HepG2 (cell line): Measurements from ENCODE around the gene BTF3L4. TPM values are rescaled to one million over a fixed set of nuclear protein-coding genes. Genes with fewer than 3 reads are reported as not detected.

Source experiments
- ELF3 ChIP-seq: IDR thresholded peaks from 2 replicates; pipeline ENCODE4 v1.6.1; 2016; ENCODE audit warnings: missing genetic modification reagents, missing compliant biosample characterization
- GFI1 ChIP-seq: sonication (generic); formaldehyde crosslinking; IDR thresholded peaks from 2 replicates; pipeline ENCODE4 v1.5.0; 2020; ENCODE audit warnings: missing genetic modification reagents, mild to moderate bottlenecking, borderline replicate concordance
- KDM2A ChIP-seq: sonication (generic); formaldehyde crosslinking; IDR thresholded peaks from 2 replicates; pipeline ENCODE4 v1.4.0; 2020; ENCODE audit warnings: low read depth, missing genetic modification reagents, borderline replicate concordance
- REL ChIP-seq: sonication (generic); formaldehyde crosslinking; conservative IDR thresholded peaks from 2 replicates; pipeline ENCODE4 v1.8.0; 2022; ENCODE audit warnings: mild to moderate bottlenecking, missing genetic modification reagents, moderate library complexity
- RFXANK ChIP-seq: IDR thresholded peaks from 2 replicates; pipeline ENCODE4 v1.6.1; 2016
- SSRP1 ChIP-seq: IDR thresholded peaks from 2 replicates; pipeline ENCODE4 v1.6.1; 2016; ENCODE audit warnings: control low read depth
- STAG1 ChIP-seq: sonication (generic); formaldehyde crosslinking; IDR thresholded peaks from 2 replicates; pipeline ENCODE4 v1.4.0; 2020; ENCODE audit warnings: missing genetic modification reagents
- TCF12 ChIP-seq, 2 experiments: fragments of 450-650 bp in 1 of 2; sonication (generic) in 1 of 2; formaldehyde crosslinking in 1 of 2; IDR thresholded peaks; 2 replicates each; pipeline versions ENCODE4 v1.6.1 to v1.8.0; 2017 to 2022; ENCODE audit warnings: antibody characterized with exemption in 1 of 2, mild to moderate bottlenecking in 1 of 2, missing genetic modification reagents in 1 of 2, moderate library complexity in 1 of 2
- polyA plus RNA-seq, 8 experiments: library from polyadenylated mRNA; depleted of rRNA in 3 of 8; stranded (reverse) in 7 of 8; unstranded in 1 of 8; fragments of >200 nt; fragmentation: Illumina TruSeq in 4 of 8; extraction: Trizol in 4 of 8; gene quantifications; 2 replicates each; pipeline versions ENCODE4 v1.2.1 to v1.2.3, GENCODE V29; 2011 to 2016; ENCODE audit warnings: low read depth in 4 of 8, missing spikeins in 1 of 8, mixed read lengths in 1 of 8; ENCODE audit not compliant: insufficient read depth in 1 of 8
- total RNA-seq, 5 experiments: library from RNA; depleted of rRNA; stranded (reverse); fragments of >200 nt; fragmentation: Illumina TruSeq; extraction: Trizol; gene quantifications; 2 replicates each; pipeline ENCODE4 v1.2.3, GENCODE V29; 2016; ENCODE audit warnings: low read depth in 1 of 5
- TF ChIP-seq, protein P1 (sequence below): sonication (generic); formaldehyde crosslinking; IDR thresholded peaks from 2 replicates; pipeline ENCODE4 v1.8.1; 2023; ENCODE audit warnings: mild to moderate bottlenecking, inconsistent platforms, moderate library complexity, missing genetic modification reagents, borderline replicate concordance
- TF ChIP-seq, protein P2 (sequence below): sonication (generic); formaldehyde crosslinking; IDR thresholded peaks from 2 replicates; pipeline ENCODE4 v1.9.0; 2021; ENCODE audit warnings: missing genetic modification reagents, mild to moderate bottlenecking, borderline replicate concordance
- TF ChIP-seq, protein P3 (sequence below), 2 experiments: sonication (generic) in 1 of 2; formaldehyde crosslinking in 1 of 2; IDR thresholded peaks; 2 replicates each; pipeline versions ENCODE4 v1.5.1 to v1.6.1; 2011 to 2020; ENCODE audit warnings: borderline replicate concordance in 1 of 2, low read depth in 1 of 2, low read length in 1 of 2, mild to moderate bottlenecking in 1 of 2, missing genetic modification reagents in 1 of 2, moderate library complexity in 1 of 2

Gene BTF3L4
- total and polyA plus RNA-seq, 2 of the 13 experiments (the other 11 are each of a cell fraction or from before 2014, with no cell fraction given) = 59.0 to 74.3 TPM

DNA sequence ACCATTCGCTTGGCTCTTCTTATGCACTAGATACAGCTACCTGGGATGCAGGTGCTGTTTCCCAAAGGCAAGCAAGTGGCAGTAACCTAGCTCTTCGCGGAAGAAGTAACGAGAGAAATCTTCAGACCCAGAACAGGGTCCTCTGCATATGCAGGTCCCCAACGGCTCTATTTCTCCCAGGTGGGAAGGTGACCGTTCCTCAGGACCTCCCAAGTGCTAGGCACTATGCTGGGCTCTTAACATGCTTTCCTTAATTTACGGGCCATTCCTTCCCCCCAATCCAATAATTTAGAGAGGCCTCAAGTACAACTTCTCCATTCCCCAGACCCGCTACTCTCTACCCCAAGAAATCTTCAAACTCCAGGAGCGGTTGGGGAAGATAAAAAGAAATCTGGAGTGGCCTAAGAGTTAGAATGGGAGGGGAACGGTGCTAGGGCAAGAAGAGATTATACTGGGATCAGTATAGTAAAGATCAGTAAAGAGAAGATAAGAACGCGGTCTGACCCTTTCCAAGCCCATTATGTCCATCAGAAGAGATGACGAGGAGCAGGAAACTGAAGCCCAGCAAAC, 1.5 kb upstream of the BTF3L4 start (continued):
- TF ChIP-seq, protein P1, sequence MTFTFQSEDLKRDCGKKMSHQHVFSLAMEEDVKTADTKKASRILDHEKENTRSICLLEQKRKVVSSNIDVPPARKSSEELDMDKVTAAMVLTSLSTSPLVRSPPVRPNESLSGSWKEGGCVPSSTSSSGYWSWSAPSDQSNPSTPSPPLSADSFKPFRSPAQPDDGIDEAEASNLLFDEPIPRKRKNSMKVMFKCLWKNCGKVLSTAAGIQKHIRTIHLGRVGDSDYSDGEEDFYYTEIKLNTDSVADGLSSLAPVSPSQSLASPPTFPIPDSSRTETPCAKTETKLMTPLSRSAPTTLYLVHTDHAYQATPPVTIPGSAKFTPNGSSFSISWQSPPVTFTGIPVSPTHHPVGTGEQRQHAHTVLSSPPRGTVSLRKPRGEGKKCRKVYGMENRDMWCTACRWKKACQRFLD (CRISPR knock-in tag) = no peak
- TF ChIP-seq STAG1 (CRISPR knock-in tag) = no peak
- no peak for TF ChIP-seq REL (CRISPR knock-in tag)
- TF ChIP-seq RFXANK (CRISPR knock-in tag) = no peak
- no peak for TF ChIP-seq KDM2A (CRISPR knock-in tag)
- TF ChIP-seq ELF3 (CRISPR knock-in tag) = no peak
- TF ChIP-seq, protein P2, sequence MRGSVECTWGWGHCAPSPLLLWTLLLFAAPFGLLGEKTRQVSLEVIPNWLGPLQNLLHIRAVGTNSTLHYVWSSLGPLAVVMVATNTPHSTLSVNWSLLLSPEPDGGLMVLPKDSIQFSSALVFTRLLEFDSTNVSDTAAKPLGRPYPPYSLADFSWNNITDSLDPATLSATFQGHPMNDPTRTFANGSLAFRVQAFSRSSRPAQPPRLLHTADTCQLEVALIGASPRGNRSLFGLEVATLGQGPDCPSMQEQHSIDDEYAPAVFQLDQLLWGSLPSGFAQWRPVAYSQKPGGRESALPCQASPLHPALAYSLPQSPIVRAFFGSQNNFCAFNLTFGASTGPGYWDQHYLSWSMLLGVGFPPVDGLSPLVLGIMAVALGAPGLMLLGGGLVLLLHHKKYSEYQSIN (CRISPR knock-in tag) = no peak
- TF ChIP-seq, protein P3, sequence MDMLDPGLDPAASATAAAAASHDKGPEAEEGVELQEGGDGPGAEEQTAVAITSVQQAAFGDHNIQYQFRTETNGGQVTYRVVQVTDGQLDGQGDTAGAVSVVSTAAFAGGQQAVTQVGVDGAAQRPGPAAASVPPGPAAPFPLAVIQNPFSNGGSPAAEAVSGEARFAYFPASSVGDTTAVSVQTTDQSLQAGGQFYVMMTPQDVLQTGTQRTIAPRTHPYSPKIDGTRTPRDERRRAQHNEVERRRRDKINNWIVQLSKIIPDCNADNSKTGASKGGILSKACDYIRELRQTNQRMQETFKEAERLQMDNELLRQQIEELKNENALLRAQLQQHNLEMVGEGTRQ (IDR thresholded peaks at IDR 0.05; ENCODE audit: low read depth, low read length) = no peak
- TF ChIP-seq, protein P3 (CRISPR knock-in tag; IDR thresholded peaks at IDR 0.05; ENCODE audit: borderline replicate concordance) = no peak
- TF ChIP-seq TCF12 (IDR thresholded peaks at IDR 0.05) = no peak
- TF ChIP-seq TCF12 (CRISPR knock-in tag; IDR thresholded peaks at IDR 0.05) = 0 out of 2 replicates have a peak, but pooled peaks have one; percentile 6
- no peak for TF ChIP-seq GFI1 (CRISPR knock-in tag)
- no peak for TF ChIP-seq SSRP1 (CRISPR knock-in tag)
- TF ChIP-seq, all 625 proteins: peak for 19
